Esophagus squamous epithelium (tissue), 4 donors: ENCODE measurements around the gene NECTIN2.
"Not testable (repeated sequence)": the region's sequence is repeated elsewhere in the genome, so short reads cannot be mapped to it uniquely, and the experiment has no call there.

Experiments used
- POLR2A ChIP-seq, 4 donors: fragments of 450-650 bp; IDR thresholded peaks; one replicate each; pipeline ENCODE4 v1.6.1; 2017; ENCODE audit warnings: antibody characterized with exemption in 4 of 4, mild to moderate bottlenecking in 4 of 4, moderate library complexity in 3 of 4
- TF ChIP-seq, protein P1 (sequence below), 6 experiments: fragments of 450-650 bp in 4 of 6; fragments of 200-600 bp in 2 of 6; sonication (generic) in 2 of 6; IDR thresholded peaks; one replicate each; pipeline ENCODE4 v1.5.1; 2016 to 2019; ENCODE audit warnings: antibody characterized with exemption in 6 of 6, mild to moderate bottlenecking in 4 of 6, moderate library complexity in 4 of 6

DNA sequence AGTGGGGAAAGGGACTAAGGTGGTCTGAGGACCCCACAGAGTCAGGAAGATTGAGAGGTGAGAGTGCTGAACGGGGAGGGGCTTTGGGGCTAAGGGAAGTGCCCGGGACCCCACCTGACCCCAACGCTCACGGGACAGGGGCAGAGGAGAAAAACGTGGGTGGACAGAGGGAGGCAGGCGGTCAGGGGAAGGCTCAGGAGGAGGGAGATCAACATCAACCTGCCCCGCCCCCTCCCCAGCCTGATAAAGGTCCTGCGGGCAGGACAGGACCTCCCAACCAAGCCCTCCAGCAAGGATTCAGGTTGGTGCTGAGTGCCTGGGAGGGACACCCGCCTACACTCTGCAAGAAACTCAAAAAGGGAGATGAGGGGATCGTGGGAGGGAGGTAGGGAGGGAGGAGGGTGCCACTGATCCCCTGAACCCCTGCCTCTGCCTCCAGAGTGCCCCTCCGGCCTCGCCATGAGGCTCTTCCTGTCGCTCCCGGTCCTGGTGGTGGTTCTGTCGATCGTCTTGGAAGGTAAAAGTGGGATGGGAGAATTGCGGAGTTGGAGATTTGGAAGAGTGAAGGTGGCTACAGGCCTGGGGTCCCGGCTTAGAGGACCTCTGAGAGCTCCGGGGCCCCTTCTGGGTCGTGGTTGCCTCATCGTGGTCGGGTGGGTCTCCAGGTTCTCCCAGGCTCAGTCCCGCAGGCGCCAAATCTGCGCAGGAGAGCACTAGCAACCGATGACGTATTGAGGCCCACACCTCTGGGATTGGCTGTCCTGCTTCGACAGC is 68.5 kb downstream of the NECTIN2 start, which contains the start of gene APOC1:
- TF ChIP-seq, protein P1, sequence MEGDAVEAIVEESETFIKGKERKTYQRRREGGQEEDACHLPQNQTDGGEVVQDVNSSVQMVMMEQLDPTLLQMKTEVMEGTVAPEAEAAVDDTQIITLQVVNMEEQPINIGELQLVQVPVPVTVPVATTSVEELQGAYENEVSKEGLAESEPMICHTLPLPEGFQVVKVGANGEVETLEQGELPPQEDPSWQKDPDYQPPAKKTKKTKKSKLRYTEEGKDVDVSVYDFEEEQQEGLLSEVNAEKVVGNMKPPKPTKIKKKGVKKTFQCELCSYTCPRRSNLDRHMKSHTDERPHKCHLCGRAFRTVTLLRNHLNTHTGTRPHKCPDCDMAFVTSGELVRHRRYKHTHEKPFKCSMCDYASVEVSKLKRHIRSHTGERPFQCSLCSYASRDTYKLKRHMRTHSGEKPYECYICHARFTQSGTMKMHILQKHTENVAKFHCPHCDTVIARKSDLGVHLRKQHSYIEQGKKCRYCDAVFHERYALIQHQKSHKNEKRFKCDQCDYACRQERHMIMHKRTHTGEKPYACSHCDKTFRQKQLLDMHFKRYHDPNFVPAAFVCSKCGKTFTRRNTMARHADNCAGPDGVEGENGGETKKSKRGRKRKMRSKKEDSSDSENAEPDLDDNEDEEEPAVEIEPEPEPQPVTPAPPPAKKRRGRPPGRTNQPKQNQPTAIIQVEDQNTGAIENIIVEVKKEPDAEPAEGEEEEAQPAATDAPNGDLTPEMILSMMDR (IDR thresholded peaks at IDR 0.05), result not testable (repeated sequence)
- TF ChIP-seq POLR2A (IDR thresholded peaks at IDR 0.05), result not testable (repeated sequence)
